Stomach smooth muscle (tissue), 2 donors: ENCODE data around the gene GNB1.

Experiments used
- H3K27ac ChIP-seq: one replicate; pipeline ENCODE4 v1.7.0; 2013; ENCODE audit warnings: mild to moderate bottlenecking, low read length, inconsistent platforms
- H3K27me3 ChIP-seq, 2 donors: one replicate each; pipeline ENCODE4 v1.7.0; 2013; ENCODE audit warnings: low read length in 2 of 2; ENCODE audit not compliant: insufficient read depth in 2 of 2, control insufficient read depth in 1 of 2
- H3K36me3 ChIP-seq, 2 donors: one replicate each; pipeline ENCODE4 v1.7.0; 2013; ENCODE audit warnings: low read length in 2 of 2; ENCODE audit not compliant: control insufficient read depth in 2 of 2, insufficient read depth in 2 of 2
- H3K4me1 ChIP-seq: one replicate; pipeline ENCODE4 v1.7.0; 2013; ENCODE audit warnings: low read length; ENCODE audit not compliant: control insufficient read depth, insufficient read depth
- H3K4me3 ChIP-seq, 2 donors: one replicate each; pipeline ENCODE4 v1.7.0; 2013; ENCODE audit warnings: low read length in 2 of 2
- H3K9ac ChIP-seq, 2 donors: one replicate each; pipeline ENCODE4 v1.7.0; 2013; ENCODE audit warnings: low read length in 2 of 2, mild to moderate bottlenecking in 1 of 2
- H3K9me3 ChIP-seq, 2 donors: one replicate each; pipeline ENCODE4 v1.7.0; 2013; ENCODE audit warnings: low read length in 2 of 2; ENCODE audit not compliant: control insufficient read depth in 2 of 2
- donor health status: healthy.
- donor health status: Pancreatic carcinoma.

Gene GNB1

GRCh38 chr1:1929102-1929638, 38.3 kb upstream of the GNB1 start:
- Histone ChIP-seq H3K27ac (no peak overlapping the region), H3K4me1 (no peaks in the 10 kb centered on the region), H3K4me3 (no peak overlapping the region), H3K27me3 (no peaks in the 10 kb centered on the region), H3K9me3 (no peaks in the 10 kb centered on the region), H3K36me3 (no peaks in the 10 kb centered on the region), H3K9ac (no peak overlapping the region)

- H3K9me3 ChIP-seq, result no peaks in the 10 kb centered on the region
- H3K9ac ChIP-seq, result no peak overlapping the region
- no peaks in the 10 kb centered on the region for H3K4me1 ChIP-seq
- no peaks in the 10 kb centered on the region for H3K27me3 ChIP-seq
- H3K4me3 ChIP-seq, result no peak overlapping the region
- H3K36me3 ChIP-seq, result no peaks in the 10 kb centered on the region
- H3K27ac ChIP-seq, result no peak overlapping the region
These were observed 37.6 kb upstream of the GNB1 start for GRCh38 chr1:1928231-1929101.

GRCh38 chr1:1927751-1928150, 36.9 kb upstream of the GNB1 start:
- no peak overlapping the region for H3K27ac ChIP-seq
- no peaks in the 10 kb centered on the region for H3K4me1 ChIP-seq
- no peaks in the 10 kb centered on the region for H3K27me3 ChIP-seq

GRCh38 chr1:1926886-1927660, 36.2 kb upstream of the GNB1 start:
- Histone ChIP-seq H3K36me3 (no peaks in the 10 kb centered on the region), H3K9me3 (no peaks in the 10 kb centered on the region), H3K27ac (no peak overlapping the region), H3K9ac (no peak overlapping the region), H3K4me1 (no peaks in the 10 kb centered on the region), H3K27me3 (no peaks in the 10 kb centered on the region), H3K4me3 (no peak overlapping the region)

More at GRCh38 chr1:1927751-1928150, 36.9 kb upstream of the GNB1 start:
- H3K9me3 ChIP-seq, result no peaks in the 10 kb centered on the region
- no peaks in the 10 kb centered on the region for H3K36me3 ChIP-seq
- no peak overlapping the region for H3K9ac ChIP-seq
- no peak overlapping the region for H3K4me3 ChIP-seq

GRCh38 chr1:1926346-1926811, 35.5 kb upstream of the GNB1 start:
- Histone ChIP-seq H3K27me3 (no peaks in the 10 kb centered on the region), H3K4me3 (no peak overlapping the region), H3K9ac (no peak overlapping the region), H3K27ac (no peak overlapping the region), H3K36me3 (no peaks in the 10 kb centered on the region), H3K4me1 (no peaks in the 10 kb centered on the region), H3K9me3 (no peaks in the 10 kb centered on the region)

GRCh38 chr1:1925437-1926345, 34.8 kb upstream of the GNB1 start:
- Histone ChIP-seq H3K27me3 (no peaks in the 10 kb centered on the region), H3K9ac (no peak overlapping the region), H3K36me3 (no peaks in the 10 kb centered on the region), H3K4me3 (no peak overlapping the region), H3K9me3 (no peaks in the 10 kb centered on the region), H3K27ac (no peak overlapping the region), H3K4me1 (no peaks in the 10 kb centered on the region)

GRCh38 chr1:1924849-1925248, 34.0 kb upstream of the GNB1 start:
- Histone ChIP-seq H3K9ac (no peak overlapping the region), H3K4me3 (no peak overlapping the region), H3K36me3 (no peaks in the 10 kb centered on the region), H3K4me1 (peaks cover under 1% of the 10 kb centered on the region), H3K9me3 (no peaks in the 10 kb centered on the region), H3K27me3 (no peaks in the 10 kb centered on the region), H3K27ac (no peak overlapping the region)

GRCh38 chr1:1924386-1924785, 33.5 kb upstream of the GNB1 start:
- Histone ChIP-seq H3K9me3 (no peaks in the 10 kb centered on the region), H3K4me3 (no peak overlapping the region), H3K27ac (no peak overlapping the region), H3K36me3 (no peaks in the 10 kb centered on the region), H3K9ac (no peak overlapping the region), H3K4me1 (peaks cover 5% of the 10 kb centered on the region), H3K27me3 (no peaks in the 10 kb centered on the region)

GRCh38 chr1:1922956-1923833, 32.3 kb upstream of the GNB1 start:
- Histone ChIP-seq H3K36me3 (no peaks in the 10 kb centered on the region), H3K4me1 (peaks cover 15% of the 10 kb centered on the region), H3K9ac (no peak overlapping the region), H3K4me3 (no peak overlapping the region), H3K27me3 (no peaks in the 10 kb centered on the region), H3K9me3 (no peaks in the 10 kb centered on the region), H3K27ac (no peak overlapping the region)
